ENCODE results near the gene PTPRD.

Gene PTPRD

DNA sequence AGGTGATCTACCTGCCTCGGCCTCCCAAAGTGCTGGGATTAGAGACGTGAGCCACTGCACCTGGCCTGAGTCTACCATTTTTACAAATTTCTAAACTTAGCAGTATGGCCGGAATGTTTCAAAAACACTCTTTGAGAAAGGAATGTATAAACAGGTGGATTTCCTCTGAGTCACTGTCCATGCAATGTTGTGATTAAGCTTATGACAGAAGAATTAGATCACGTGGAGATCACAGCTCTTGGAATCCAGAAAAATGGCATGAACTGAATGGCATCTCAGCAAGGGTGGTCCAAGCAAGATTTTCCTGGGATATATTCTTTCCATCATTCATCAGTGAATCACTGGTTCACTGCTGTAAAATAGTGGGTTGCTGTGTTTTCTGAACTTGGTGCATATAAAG, 865.0 kb downstream of the PTPRD start:
- no peak for DNase-seq

DNA sequence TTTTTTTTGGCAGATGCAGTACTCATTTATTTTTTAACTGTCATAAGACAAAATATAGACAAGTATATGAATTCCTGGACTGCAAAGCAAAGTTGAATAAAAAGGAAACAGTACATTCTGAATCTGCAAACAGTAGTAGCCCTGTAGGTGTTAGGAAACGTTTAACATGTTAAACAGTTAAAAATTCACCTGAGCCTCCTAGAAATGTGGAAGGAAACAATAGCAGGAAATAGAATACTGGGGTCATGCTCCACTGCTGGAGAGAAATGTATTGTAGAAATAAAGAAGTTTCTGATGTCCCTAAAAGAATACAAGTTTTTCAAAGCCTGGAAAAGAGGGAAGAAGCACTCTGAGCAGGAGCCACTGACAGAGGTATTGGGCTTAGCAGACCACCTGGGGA, 866.0 kb downstream of the PTPRD start:
- no peak for DNase-seq

DNA sequence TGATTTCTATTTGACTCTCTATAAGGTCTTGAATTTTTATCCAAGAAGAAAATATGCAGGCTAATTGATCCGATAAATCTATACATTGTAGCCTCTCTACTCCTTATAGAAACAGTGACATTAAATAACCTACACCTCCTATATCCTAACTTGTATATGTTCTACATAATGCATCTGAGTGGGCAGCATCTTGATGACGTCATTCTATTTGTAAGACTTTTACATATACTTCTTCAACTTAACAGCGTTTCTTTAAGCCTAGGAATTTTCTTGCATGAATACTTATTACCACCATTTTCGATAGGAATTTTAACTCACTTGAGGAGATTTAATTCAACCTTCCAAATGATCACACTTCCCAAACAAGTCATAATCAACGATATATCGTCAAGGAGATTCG, 869.0 kb downstream of the PTPRD start:
- DNase-seq = no peak

DNA sequence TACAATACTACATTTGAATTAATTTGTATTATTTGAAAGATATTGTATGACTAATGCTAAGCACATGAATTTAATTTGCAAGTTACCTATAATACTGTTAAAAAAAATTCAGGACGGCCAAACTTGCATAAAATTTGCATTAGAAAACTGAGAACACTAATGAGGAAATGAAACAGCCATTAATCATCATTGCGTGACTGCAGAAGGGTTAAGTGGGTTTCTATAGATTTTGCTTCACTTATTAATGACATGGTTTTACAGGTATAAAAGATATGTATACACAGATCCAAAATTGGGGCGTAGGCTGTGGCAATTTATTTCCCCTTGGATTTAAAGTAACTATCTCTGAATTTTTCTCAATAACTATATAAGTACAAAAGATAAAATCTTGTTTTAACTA, 882.6 kb downstream of the PTPRD start:
- DNase-seq = no peak

DNA sequence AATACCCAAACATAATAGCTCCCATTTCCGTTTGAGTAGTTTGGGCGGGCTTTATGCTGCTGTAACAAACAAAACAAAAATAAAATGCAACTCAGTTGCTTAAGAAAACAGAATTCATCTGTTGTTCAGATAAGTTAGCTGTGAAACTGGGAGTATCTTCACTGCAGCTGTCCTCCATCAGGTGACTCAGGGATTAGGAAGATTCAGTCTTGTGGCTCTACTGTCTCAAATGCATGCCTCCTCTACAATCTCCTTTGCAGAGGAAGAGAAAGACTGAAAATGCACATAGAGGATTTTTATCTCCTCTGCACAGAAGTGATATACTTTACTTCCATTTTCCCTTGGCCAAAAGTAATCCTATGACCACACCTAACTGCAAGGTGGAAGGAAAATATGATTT, 883.7 kb downstream of the PTPRD start:
- no peak for DNase-seq

DNA sequence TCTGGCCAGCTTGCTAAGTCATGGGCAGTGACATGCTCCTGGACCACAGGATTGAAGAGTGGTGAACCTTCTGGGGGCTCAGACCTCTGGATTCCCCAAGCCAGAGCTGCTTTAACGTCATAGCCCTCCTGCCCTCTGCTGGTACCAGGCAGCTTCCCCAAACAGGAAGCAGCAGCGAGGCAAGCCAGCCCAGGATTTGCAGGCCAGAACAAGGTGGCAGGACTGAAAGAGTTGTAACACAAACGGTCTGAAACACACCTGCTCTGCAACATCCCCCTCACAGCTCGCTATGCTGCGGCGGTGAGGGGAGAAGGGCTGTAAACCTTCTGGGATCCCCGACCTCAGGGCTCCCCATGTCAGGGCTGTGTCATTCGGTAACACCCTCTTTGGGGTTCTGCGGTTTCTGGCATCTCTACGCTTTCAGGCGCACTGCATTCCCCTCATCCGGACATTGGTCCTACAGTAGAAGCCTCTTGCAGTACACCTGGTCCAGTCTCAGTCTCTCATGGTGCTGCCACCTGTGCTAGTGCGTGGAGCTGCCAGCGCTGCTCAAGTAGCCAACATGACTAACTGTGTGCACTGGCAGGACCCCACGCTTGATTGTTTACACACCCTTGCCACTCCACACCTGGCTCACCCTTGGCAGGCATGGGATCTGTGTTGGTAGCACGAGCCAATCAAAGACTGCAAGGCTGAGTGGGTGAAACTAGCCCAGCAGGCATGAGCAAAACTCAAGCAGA, 893.3 kb downstream of the PTPRD start:
- no peak for DNase-seq

DNA sequence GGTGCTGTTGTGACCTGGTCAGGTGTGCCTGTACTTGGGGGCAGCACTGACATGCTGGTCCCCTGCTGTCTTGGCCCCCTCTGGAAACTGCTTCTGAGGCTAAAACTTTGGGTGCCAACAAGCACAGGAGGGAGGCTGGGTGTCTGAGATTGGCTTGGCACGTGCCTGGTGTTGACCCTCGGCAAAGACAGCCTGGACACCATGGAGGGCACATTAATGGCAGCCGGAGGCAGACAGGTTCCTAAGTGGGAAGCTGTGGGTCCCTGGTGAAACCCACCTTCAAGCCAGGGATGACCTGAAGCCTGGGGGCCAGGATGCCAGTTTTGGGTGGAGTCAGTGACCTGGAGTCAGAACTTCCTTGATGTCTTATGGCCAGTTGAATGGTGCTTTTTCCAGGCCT, 894.1 kb downstream of the PTPRD start:
- no peak for DNase-seq

DNA sequence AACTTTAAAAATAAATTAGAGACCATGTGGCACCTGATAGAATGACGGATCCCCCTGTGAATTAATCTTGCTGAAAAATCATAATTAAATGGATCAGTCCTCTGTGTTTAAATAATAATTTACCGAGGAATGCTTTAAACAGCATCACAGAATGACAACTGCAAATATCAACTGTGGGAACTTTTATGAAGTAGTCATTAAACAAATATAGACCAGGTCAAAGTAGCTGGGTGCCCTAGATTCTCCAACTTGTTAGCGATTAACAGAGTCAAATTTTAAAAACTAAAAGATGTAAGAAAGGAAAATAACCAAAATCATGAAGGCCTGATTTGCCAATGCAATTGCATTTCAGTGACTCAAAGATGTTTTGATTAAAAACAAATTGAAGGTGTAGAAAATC, 933.4 kb downstream of the PTPRD start:
- no peak for DNase-seq

DNA sequence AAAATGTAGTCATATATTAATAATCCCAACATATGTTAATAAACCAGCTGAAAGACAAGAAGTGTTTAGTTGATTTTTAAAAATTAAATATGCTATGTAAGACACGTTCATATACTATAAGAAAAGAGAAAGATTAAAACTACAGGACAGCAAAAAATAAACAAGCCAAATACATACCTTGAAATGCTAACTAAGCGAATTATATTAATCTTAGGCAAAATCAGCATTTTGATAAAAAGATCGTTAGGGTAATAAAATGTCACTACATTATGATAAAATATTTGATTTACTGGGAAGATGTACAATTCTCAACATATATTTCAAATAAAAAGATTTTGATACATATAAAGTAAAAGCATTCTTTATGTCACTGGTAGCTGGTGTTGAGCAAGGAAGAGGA, 938.3 kb downstream of the PTPRD start:
- no peak for DNase-seq

DNA sequence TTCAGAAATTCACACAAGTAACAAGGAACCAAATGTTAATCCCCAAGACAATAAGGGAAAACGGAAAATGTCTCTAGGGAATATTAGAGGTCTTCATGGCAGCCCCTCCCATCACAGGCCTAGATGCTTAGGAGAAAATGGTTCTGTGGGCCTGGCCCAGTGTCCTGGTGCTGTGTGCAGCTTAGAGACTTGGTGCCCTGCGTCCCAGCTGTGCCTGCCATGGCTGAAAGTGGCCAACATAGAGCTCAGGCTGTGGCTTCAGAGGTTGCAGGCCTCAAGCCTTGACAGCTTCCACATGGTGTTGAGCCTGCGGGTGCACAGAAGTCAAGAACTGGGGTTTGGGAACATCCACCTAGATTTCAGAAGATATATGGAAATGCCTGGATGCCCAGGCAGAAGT, 942.3 kb downstream of the PTPRD start:
- no peak for DNase-seq

DNA sequence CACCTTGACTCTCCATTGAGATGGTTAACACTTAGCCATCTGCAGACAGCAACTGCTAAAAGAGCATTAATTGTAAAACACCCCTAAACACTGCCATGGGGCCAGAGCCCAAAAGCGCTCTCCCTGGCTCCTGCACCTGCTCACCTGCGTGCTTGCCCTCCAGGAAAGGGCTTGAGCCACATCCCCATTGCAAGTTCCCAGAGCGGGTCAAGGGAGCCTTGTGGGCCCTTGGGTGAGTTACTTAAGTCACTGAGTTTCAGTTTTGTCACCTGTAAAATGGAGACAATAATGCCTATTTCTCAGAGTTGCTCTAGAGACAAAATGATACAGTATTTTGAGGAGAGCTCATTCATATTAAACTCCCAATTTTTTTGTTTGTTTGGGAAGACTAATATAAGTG, 967.8 kb downstream of the PTPRD start:
- DNase-seq = no peak

DNA sequence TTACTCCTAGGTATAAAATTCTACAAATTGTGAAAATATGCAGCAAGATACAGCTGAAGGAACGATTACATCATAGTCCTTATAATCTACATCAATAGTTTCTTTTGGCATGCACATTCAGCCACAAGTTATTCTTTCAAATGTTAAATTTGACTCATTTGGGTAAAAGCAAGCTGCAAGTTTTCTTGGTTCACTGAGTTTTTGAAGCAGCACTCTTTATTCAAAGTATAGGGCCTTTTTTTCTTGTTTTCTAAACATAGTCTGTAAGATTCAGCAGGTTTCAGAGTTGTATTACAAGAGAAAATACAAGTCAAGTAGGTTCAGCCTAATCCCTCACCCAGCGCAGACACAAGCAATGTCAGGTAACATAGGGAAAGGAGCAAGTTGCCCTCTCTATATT, 981.5 kb downstream of the PTPRD start:
- DNase-seq = no peak

DNA sequence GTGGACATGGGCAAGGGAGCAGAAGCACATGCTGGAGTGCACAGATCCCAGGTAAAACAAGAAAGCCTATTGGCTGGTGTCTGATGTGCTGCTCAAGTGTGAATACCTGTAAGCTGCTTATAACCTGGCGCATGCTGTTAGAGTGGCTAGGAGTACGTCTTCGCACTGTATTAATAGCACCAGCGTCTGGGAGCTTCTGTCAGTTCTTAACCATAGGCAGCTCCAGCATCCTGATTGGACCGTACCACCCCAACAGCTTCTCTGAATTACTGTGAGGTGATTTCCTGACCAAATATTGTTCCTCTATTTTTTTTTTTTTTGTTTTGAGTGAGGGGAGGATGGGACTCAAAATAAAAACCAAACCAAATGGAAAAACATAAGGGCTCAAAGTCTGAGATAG, 987.6 kb downstream of the PTPRD start:
- DNase-seq = no peak

DNA sequence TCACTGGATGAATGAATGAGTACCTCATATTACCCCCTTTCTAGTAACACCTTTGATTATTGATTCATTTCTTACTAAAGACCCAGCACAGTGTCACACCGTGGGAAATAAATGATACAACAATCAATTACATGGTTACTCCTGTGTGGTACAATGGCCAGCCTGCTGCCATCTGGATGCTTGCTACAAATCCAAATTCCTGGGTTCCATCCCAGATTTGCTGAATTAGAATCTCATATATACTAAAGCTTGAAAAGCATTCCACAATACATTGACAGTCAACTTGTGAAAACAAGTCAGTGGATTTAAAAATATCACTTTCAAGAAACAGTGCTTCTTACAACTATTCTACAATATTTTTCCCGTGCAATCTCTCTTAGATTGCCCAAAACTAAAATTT, 989.3 kb downstream of the PTPRD start:
- DNase-seq = no peak

DNA sequence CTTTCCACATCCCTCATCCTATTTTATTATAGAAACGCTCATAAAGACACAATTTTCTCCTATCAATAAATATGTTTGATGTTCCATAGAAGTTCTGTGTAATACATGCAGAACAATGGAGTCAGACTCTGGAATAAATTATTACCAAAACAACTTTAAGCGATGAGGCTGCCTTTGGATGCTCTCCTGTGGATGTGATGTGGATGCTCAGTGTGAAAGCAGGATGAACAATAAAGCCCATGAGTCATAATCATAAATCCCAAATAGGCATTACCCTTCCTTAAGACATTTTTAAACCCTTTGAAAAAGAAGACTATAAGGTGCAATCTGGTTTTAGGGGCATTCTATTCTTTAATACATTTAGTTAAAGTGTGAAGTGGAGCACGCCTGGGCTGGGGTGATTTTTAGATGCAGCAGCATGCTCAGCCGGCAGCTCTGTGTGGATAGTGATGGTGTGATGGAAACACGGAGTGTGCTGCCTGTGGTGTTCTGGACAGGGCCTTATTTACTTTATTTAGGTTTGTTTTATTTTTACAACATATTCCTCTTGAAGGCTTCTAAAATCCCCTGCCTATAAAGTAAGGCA, 991.4 kb downstream of the PTPRD start:
- no peak for DNase-seq

DNA sequence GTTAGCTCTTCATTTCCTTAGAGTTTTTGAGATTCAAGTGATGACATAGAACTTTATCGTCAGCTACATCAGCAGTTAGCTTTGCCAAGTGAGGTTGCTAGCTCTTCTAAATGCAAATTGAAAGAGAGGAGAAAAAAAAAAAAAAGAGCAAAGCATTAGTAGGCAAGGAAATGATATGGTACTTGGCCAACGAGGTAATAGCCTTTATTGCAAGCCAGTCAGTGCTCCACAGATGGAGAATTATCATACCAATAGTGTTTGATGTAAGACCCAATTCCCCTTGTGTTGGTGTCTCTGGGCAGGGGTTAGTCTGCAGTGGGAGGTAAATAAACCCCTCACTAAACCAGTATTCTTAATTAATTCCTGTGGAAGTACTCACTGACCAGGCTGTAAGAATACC, 992.1 kb downstream of the PTPRD start:
- DNase-seq = no peak

DNA sequence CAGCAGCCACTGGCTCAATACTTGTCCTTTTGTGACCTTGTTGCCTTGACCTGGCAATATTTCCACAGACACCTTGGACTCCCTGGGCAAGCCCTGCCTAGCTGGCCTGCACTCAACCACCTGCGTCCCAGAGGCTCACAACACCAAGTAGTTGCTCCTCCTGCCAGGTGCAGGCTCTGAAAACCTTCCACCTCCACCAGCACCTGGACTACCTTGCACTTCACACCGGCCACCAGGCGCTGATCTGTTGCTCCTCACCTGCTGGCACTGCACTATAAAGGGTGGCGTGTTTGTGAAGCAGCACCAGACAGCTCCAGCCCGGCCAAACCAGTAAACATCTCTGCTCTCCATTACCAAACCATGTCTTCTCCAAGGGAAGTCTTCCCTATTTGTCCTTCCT, 997.7 kb downstream of the PTPRD start:
- DNase-seq = no peak

DNA sequence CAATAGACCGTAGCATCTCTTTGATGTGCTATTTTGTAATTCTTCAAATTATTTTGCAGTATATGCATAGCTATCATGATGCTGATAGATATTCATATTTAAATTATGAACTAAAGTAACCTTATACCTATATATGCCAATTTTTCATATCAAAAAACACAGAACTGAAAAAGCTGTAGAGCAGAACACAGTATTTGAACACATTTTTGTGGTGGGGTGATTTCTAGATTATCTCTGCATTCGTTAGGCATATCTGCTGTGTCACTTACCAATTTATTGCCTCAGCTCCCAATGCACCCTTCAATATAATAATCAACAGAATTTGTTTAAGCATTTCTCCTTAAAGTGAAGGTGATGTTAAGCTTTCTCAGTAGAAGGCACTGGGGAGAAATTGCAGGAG, 998.2 kb downstream of the PTPRD start:
- no peak for DNase-seq

DNA sequence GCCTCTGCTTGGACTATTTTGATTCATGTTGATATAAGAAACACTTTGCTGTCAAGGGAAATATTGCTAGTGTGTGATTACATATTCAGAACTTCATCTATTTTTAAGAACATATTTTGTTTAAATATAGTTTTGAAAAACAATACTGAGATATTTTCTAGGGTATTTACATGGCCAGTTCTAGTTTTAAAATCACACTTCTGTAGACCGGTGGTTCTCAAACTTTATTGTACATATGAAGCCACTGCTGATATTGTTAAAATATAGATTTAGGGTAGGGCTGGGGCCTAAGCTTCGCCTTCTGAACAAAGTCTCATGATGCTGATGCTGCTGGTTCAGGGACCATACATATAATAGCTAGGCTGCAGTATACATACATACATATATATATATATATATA, 1000.0 kb downstream of the PTPRD start:
- no peak for DNase-seq

DNA sequence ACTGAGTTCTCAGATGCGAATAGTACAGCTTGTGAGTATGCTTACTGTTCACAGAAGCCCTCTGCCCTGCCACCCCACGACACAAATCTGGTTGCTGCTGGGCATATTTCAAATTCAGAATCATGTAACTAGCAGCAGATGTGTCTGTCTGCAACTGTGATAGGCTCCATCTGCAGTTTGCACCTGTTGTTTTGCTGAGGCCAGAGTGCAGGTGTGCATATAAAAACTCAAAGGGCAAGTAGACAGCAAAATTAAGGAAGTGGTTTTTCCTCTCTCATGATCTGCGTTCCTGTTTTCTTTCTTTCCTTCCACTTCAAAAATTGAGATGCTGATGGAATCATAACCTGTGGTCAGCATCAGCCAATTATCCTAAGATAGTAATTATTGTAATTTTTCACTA, 1000.5 kb downstream of the PTPRD start:
- no peak for DNase-seq

DNA sequence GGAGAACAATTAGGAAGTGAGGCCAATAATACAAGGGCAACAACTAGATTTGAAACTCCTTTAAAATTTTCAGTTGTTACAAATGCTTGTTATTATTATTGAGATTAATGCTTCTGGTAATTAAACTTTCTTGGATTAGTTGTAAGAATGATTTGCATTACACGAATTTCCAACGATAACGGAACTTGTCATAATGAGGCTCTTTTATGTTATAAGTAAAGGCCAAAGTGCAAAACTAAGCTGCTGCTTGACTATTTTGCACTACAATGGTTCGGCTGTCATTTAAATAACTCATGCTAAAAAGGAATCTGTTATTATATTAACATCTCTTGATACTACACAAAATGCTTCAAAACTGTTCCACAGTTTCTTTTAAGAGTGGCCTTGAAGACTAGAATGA, 1007.1 kb downstream of the PTPRD start:
- DNase-seq = no peak

DNA sequence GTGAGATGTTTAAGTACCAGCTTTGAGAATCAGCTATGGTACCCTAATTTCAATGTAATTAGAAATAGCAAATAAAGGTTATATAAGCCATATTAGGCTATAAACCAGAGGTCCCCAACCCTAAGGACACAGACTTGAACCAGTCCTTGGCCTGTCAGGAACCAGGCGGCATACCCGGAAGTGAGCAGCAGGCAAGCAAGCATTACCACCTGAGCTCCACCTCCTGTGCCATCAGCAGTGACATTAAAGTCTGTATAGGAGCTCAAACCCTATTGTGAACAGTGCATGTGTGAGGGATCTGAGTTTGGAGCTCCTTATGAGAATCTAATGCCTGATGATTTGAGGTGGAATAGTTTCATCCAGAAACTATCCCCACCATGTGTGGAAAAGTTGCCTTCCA, 1009.5 kb downstream of the PTPRD start:
- DNase-seq = no peak

DNA sequence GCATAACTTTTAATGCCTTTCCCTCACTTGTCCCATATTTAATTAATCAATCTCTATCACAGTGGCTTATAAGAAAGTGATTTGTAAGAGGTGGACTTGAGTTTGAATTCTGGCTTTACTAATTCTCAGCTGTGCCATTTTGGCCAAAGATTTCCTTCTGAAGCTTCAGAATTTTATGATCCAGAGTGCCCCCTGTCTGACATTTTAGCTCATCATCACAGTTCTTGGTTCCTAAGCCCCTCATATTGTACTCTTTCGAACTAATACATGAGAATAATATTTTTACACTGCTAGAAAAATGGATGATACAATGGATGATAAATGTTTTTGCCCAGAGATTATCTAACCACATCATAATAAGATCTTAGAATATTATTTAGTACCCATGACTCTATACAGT, 1014.1 kb downstream of the PTPRD start:
- no peak for DNase-seq

DNA sequence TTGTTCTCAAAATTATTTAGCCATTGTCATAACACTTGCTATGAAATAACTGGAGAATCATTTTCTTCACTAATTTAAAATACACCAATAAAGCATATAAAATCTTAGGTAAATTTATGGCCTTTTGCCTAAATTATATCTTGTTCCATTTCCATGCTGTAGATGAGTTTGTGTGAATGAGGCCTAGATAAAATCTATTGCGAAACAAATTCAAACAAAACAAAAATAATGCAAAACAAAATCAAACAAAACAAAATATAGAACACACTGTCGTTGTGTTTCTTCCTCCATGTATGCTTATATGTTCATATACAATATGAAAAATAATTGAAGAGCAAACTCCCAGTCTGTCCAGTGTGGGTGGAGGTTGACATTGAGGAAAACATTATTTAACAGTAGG, 1020.7 kb downstream of the PTPRD start:
- DNase-seq = no peak

DNA sequence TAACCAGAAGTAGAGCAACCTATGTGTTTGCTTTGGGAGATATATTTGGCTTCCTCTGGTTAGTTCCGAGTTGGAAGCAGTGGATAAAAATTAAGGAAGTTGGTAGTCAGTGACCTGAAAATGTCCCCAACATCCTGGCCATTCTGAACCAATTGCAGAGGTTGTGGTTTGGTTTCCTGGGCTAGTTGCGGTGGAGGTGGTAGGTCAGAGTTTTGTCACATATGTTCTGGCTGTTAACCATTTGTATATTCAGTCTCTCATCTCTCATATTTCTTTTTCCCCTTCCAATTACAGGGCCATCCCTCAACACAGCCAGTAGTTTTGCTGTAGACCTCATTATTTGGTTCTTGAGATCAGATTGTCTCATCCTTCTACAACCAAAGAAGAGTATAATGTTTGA, 1026.9 kb downstream of the PTPRD start:
- no peak for DNase-seq
